ENCODE data around the gene TSPAN3. TPM values are rescaled to one million over a fixed set of nuclear protein-coding genes. Genes with fewer than 3 reads are reported as not detected.

TSPAN3 gene
- total RNA-seq, 2 experiments from 2014 or later, result 14.7 to 15.5 TPM

- no peak overlapping the region for H3K27ac ChIP-seq (ENCODE audit: low read depth in 1 of 2, low read length in 2 of 2)
- H3K9me3 Mint-ChIP-seq, result no peaks in the 10 kb centered on the region
These were observed 40.0 kb downstream of the TSPAN3 start for GRCh38 chr15:77030928-77031375.

GRCh38 chr15:77030048-77030927 is 40.6 kb downstream of the TSPAN3 start:
- Histone ChIP-seq H3K4me1 (ENCODE audit: insufficient read depth, low read length) (peaks cover 25% of the 10 kb centered on the region), H3K4me3 (ENCODE audit: low read length) (no peak overlapping the region), H3K9me3 (ENCODE audit: control insufficient read depth in 1 of 2, insufficient read depth in 1 of 2, low read length in 2 of 2) (no peaks in the 10 kb centered on the region), H3K36me3 (ENCODE audit: insufficient read depth, low read length) (peaks cover 100% of the 10 kb centered on the region), H3K27me3 (ENCODE audit: control insufficient read depth in 1 of 2, insufficient read depth in 2 of 2, low read length in 2 of 2) (no peaks in the 10 kb centered on the region), H3K27ac (ENCODE audit: low read depth in 1 of 2, low read length in 2 of 2) (no peak overlapping the region)
- ATAC-seq (ENCODE audit: poor library complexity), result no peak
- intact Hi-C loops (cut with DNase I, micrococcal nuclease), result no loop called here
- Mint-ChIP-seq H3K36me3 (ENCODE audit: low read depth) (peaks cover 59% of the 10 kb centered on the region), H3K9me3 (no peaks in the 10 kb centered on the region), H3K27me3 (no peaks in the 10 kb centered on the region), H3K27ac (peak overlapping the region; percentile 17), H3K4me3 (no peak overlapping the region), H3K4me1 (ENCODE audit: low read depth) (no peaks in the 10 kb centered on the region)
- no peak for TF ChIP-seq CTCF (IDR thresholded peaks at IDR 0.05)
- ChIA-PET POLR2A (interaction anchor here (0.9 to 2.6 kb wide), 2 partner anchors 24 to 35 kb away, joined by 3 to 14 read pairs; partner anchors contain the start of gene PSTPIP1), CTCF (no interaction called here)
- DNase-seq, result peak in 3 of 14 experiments; percentile 2 to 31 (median 8)

More at GRCh38 chr15:77030928-77031375, 40.0 kb downstream of the TSPAN3 start:
- ATAC-seq (ENCODE audit: poor library complexity) (no peak), DNase-seq (peak in 1 of 14 experiments; percentile 0)
- Histone ChIP-seq H3K36me3 (ENCODE audit: insufficient read depth, low read length) (peaks cover 100% of the 10 kb centered on the region), H3K4me3 (ENCODE audit: low read length) (no peak overlapping the region), H3K27me3 (ENCODE audit: control insufficient read depth in 1 of 2, insufficient read depth in 2 of 2, low read length in 2 of 2) (no peaks in the 10 kb centered on the region), H3K9me3 (ENCODE audit: control insufficient read depth in 1 of 2, insufficient read depth in 1 of 2, low read length in 2 of 2) (peaks cover 0 to under 1% of the 10 kb centered on the region in 2 experiments), H3K4me1 (ENCODE audit: insufficient read depth, low read length) (peaks cover 19% of the 10 kb centered on the region)
- no peak overlapping the region for H3K27ac Mint-ChIP-seq
- H3K4me1 Mint-ChIP-seq (ENCODE audit: low read depth), result no peaks in the 10 kb centered on the region
- intact Hi-C loops (cut with DNase I, micrococcal nuclease), result no loop called here
- H3K36me3 Mint-ChIP-seq (ENCODE audit: low read depth), result peaks cover 60% of the 10 kb centered on the region
- ChIA-PET CTCF (interaction anchor here (1.2 to 1.3 kb wide), 2 partner anchors 25 to 54 kb away, joined by 3 to 6 read pairs; no protein-coding TSS in a partner anchor), POLR2A (interaction anchor here (0.9 to 2.6 kb wide), 4 partner anchors 24 to 125 kb away, joined by 3 to 14 read pairs (median 4); partner anchors contain the start of genes PSTPIP1 and SCAPER)
- no peak overlapping the region for H3K4me3 Mint-ChIP-seq
- H3K27me3 Mint-ChIP-seq, result no peaks in the 10 kb centered on the region
- TF ChIP-seq CTCF (IDR thresholded peaks at IDR 0.05), result no peak

GRCh38 chr15:77029166-77030047 is 41.5 kb downstream of the TSPAN3 start:
- H3K27ac ChIP-seq (ENCODE audit: low read depth in 1 of 2, low read length in 2 of 2), result no peak overlapping the region

More at GRCh38 chr15:77029166-77030047, 41.5 kb downstream of the TSPAN3 start:
- POLR2A ChIA-PET, result no interaction called here
- H3K9me3 Mint-ChIP-seq, result no peaks in the 10 kb centered on the region
- H3K4me1 ChIP-seq (ENCODE audit: insufficient read depth, low read length), result peaks cover 33% of the 10 kb centered on the region
- intact Hi-C loops (cut with DNase I, micrococcal nuclease), result no loop called here
- H3K27me3 ChIP-seq (ENCODE audit: control insufficient read depth in 1 of 2, insufficient read depth in 2 of 2, low read length in 2 of 2), result no peaks in the 10 kb centered on the region
- no peak overlapping the region for H3K4me3 Mint-ChIP-seq
- ATAC-seq (ENCODE audit: poor library complexity), result no peak
- peak in 3 of 14 experiments; percentile 0 to 7 (median 2) for DNase-seq
- H3K4me3 ChIP-seq (ENCODE audit: low read length), result no peak overlapping the region
- no peaks in the 10 kb centered on the region for H3K9me3 ChIP-seq (ENCODE audit: control insufficient read depth in 1 of 2, insufficient read depth in 1 of 2, low read length in 2 of 2)
- H3K27me3 Mint-ChIP-seq, result no peaks in the 10 kb centered on the region
- TF ChIP-seq CTCF (IDR thresholded peaks at IDR 0.05), result no peak
- H3K36me3 ChIP-seq (ENCODE audit: insufficient read depth, low read length), result peaks cover 99% of the 10 kb centered on the region
- CTCF ChIA-PET, result no interaction called here
- H3K27ac Mint-ChIP-seq, result peak overlapping the region; percentile 36
- peaks cover 51% of the 10 kb centered on the region for H3K36me3 Mint-ChIP-seq (ENCODE audit: low read depth)
- H3K4me1 Mint-ChIP-seq (ENCODE audit: low read depth), result no peaks in the 10 kb centered on the region
